ENCODE results near the gene ABCC6. TPM values are rescaled to one million over a fixed set of nuclear protein-coding genes. Genes with fewer than 3 reads are reported as not detected.

Gene ABCC6
- polyA plus RNA-seq, 1 donor from 2014 or later = not detected

DNA sequence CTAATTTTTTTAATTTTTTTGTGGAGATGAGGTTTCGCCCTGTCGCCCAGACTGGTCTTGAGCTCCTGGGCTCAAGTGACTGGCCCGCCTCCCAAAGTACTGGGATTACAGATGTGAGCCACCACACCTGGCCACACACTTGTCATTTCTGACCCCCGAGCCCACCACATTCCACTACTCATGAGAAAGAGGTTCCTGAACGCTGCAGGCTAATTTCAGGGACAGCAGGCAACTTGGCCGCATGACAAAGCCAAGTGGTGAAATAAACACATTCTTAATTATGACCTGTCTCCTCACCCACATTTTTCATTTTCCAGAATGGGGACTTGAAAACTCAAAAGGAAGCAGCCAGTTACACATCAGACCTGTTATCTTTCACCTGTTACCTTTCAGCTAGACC is 114.5 kb downstream of the ABCC6 start:
- no peaks in the 10 kb centered on the region for H3K36me3 ChIP-seq (ENCODE audit: insufficient read depth, low read length)
- TF ChIP-seq EZH2 (IDR thresholded peaks at IDR 0.05; ENCODE audit: borderline replicate concordance, insufficient read depth, low read length, poor library complexity, severe bottlenecking) = no peak
- TF ChIP-seq POLR2AphosphoS5 (IDR thresholded peaks at IDR 0.05) = no peak
- TF ChIP-seq RAD21 (conservative IDR thresholded peaks at IDR 0.05) = no peak
- TF ChIP-seq MXI1 (conservative IDR thresholded peaks at IDR 0.05; ENCODE audit: poor library complexity, severe bottlenecking) = no peak
- no peak for TF ChIP-seq EP300 (conservative IDR thresholded peaks at IDR 0.05; ENCODE audit: poor library complexity, severe bottlenecking)
- no peak for TF ChIP-seq TAF1 (IDR thresholded peaks at IDR 0.05; ENCODE audit: low read depth)
- TF ChIP-seq, protein P1, sequence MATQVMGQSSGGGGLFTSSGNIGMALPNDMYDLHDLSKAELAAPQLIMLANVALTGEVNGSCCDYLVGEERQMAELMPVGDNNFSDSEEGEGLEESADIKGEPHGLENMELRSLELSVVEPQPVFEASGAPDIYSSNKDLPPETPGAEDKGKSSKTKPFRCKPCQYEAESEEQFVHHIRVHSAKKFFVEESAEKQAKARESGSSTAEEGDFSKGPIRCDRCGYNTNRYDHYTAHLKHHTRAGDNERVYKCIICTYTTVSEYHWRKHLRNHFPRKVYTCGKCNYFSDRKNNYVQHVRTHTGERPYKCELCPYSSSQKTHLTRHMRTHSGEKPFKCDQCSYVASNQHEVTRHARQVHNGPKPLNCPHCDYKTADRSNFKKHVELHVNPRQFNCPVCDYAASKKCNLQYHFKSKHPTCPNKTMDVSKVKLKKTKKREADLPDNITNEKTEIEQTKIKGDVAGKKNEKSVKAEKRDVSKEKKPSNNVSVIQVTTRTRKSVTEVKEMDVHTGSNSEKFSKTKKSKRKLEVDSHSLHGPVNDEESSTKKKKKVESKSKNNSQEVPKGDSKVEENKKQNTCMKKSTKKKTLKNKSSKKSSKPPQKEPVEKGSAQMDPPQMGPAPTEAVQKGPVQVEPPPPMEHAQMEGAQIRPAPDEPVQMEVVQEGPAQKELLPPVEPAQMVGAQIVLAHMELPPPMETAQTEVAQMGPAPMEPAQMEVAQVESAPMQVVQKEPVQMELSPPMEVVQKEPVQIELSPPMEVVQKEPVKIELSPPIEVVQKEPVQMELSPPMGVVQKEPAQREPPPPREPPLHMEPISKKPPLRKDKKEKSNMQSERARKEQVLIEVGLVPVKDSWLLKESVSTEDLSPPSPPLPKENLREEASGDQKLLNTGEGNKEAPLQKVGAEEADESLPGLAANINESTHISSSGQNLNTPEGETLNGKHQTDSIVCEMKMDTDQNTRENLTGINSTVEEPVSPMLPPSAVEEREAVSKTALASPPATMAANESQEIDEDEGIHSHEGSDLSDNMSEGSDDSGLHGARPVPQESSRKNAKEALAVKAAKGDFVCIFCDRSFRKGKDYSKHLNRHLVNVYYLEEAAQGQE (IDR thresholded peaks at IDR 0.05; ENCODE audit: borderline replicate concordance) = no peak
- TF ChIP-seq SMC3 (conservative IDR thresholded peaks at IDR 0.05; ENCODE audit: poor library complexity) = no peak
- TF ChIP-seq, protein P2, sequence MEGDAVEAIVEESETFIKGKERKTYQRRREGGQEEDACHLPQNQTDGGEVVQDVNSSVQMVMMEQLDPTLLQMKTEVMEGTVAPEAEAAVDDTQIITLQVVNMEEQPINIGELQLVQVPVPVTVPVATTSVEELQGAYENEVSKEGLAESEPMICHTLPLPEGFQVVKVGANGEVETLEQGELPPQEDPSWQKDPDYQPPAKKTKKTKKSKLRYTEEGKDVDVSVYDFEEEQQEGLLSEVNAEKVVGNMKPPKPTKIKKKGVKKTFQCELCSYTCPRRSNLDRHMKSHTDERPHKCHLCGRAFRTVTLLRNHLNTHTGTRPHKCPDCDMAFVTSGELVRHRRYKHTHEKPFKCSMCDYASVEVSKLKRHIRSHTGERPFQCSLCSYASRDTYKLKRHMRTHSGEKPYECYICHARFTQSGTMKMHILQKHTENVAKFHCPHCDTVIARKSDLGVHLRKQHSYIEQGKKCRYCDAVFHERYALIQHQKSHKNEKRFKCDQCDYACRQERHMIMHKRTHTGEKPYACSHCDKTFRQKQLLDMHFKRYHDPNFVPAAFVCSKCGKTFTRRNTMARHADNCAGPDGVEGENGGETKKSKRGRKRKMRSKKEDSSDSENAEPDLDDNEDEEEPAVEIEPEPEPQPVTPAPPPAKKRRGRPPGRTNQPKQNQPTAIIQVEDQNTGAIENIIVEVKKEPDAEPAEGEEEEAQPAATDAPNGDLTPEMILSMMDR (IDR thresholded peaks at IDR 0.05; ENCODE audit: poor library complexity, severe bottlenecking) = no peak
- no peak overlapping the region for H3K9ac ChIP-seq (ENCODE audit: low read length)

DNA sequence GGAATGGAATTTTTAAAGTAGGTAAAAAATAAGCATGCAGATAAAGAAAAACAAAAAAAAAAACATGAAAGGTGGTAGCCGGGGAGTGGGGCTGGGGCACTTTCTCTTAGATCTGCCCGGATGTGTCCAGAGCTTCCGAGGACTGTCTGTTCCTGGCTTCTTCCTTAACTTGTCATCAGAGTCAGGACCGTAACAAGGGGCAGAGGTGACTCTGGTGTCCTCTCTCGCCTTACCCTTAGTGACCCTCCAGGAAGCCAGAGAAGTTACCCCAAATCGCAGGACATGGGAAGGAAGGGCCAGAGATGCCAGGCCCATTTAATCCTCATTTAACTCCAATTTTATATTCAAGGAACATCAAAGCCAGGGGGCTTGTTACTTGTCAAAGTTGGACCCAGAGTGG is 115.5 kb downstream of the ABCC6 start:
- TF ChIP-seq TAF1 (IDR thresholded peaks at IDR 0.05; ENCODE audit: low read depth) = no peak
- no peak for TF ChIP-seq POLR2AphosphoS5 (IDR thresholded peaks at IDR 0.05)
- TF ChIP-seq, protein P2 (IDR thresholded peaks at IDR 0.05; ENCODE audit: poor library complexity, severe bottlenecking) = no peak
- TF ChIP-seq, protein P1 (IDR thresholded peaks at IDR 0.05; ENCODE audit: borderline replicate concordance) = no peak
- TF ChIP-seq SMC3 (conservative IDR thresholded peaks at IDR 0.05; ENCODE audit: poor library complexity) = no peak
- no peak for TF ChIP-seq RAD21 (conservative IDR thresholded peaks at IDR 0.05)
- TF ChIP-seq MXI1 (conservative IDR thresholded peaks at IDR 0.05; ENCODE audit: poor library complexity, severe bottlenecking) = no peak
- no peak for TF ChIP-seq EZH2 (IDR thresholded peaks at IDR 0.05; ENCODE audit: borderline replicate concordance, insufficient read depth, low read length, poor library complexity, severe bottlenecking)
- no peak for TF ChIP-seq EP300 (conservative IDR thresholded peaks at IDR 0.05; ENCODE audit: poor library complexity, severe bottlenecking)
- Histone ChIP-seq H3K27me3 (ENCODE audit: insufficient read depth, low read depth, low read length) (no peaks in the 10 kb centered on the region), H3K27ac (ENCODE audit: low read length) (no peak overlapping the region), H3K4me3 (ENCODE audit: low read length) (no peak overlapping the region), H3K36me3 (ENCODE audit: insufficient read depth, low read length) (no peaks in the 10 kb centered on the region), H3F3A (ENCODE audit: insufficient read depth, low read length, poor library complexity, severe bottlenecking) (no peaks in the 10 kb centered on the region), H3K9ac (ENCODE audit: low read length) (no peak overlapping the region), H3K9me3 (ENCODE audit: low read length) (no peaks in the 10 kb centered on the region), H3K79me2 (replicated peaks; ENCODE audit: insufficient read depth, low read length) (no peaks in the 10 kb centered on the region), H2AFZ (ENCODE audit: low read depth, low read length) (no peak overlapping the region), H3K4me2 (ENCODE audit: low read length) (no peak overlapping the region), H4K20me1 (ENCODE audit: insufficient read depth) (no peaks in the 10 kb centered on the region), H3K9me2 (ENCODE audit: insufficient read depth, low read length) (no peaks in the 10 kb centered on the region)

More for the DNA sequence above, 114.5 kb downstream of the ABCC6 start:
- no peak overlapping the region for H3K4me3 ChIP-seq (ENCODE audit: low read length)
- H3K79me2 ChIP-seq (replicated peaks; ENCODE audit: insufficient read depth, low read length) = no peaks in the 10 kb centered on the region
- H3K9me3 ChIP-seq (ENCODE audit: low read length) = no peaks in the 10 kb centered on the region
- no peaks in the 10 kb centered on the region for H4K20me1 ChIP-seq (ENCODE audit: insufficient read depth)
- H2AFZ ChIP-seq (ENCODE audit: low read depth, low read length) = no peak overlapping the region
- H3K9me2 ChIP-seq (ENCODE audit: insufficient read depth, low read length) = no peaks in the 10 kb centered on the region
- no peak overlapping the region for H3K27ac ChIP-seq (ENCODE audit: low read length)
- no peaks in the 10 kb centered on the region for H3K27me3 ChIP-seq (ENCODE audit: insufficient read depth, low read depth, low read length)
- no peaks in the 10 kb centered on the region for H3F3A ChIP-seq (ENCODE audit: insufficient read depth, low read length, poor library complexity, severe bottlenecking)
- H3K4me2 ChIP-seq (ENCODE audit: low read length) = no peak overlapping the region

All from neural cell (in vitro differentiated cells).